Posterior cingulate gyrus (tissue), 11 donors: ENCODE measurements around the gene DRAP1.
"Not testable (repeated sequence)": the region's sequence is repeated elsewhere in the genome, so short reads cannot be mapped to it uniquely, and the experiment has no call there.

ENCODE experiments used
- DNase-seq, 10 donors: peaks; one replicate each; pipeline versions ENCODE4 v3.0.0 to v3.0.0-alpha.2; 2020 to 2021; ENCODE audit warnings: mixed read lengths in 3 of 10
- intact Hi-C: fragments of 100-400 bp; cut with DNase I; formaldehyde crosslinking; loops from one replicate; pipeline ENCODE4 v1.15.1; 2023

DRAP1 gene

DNA sequence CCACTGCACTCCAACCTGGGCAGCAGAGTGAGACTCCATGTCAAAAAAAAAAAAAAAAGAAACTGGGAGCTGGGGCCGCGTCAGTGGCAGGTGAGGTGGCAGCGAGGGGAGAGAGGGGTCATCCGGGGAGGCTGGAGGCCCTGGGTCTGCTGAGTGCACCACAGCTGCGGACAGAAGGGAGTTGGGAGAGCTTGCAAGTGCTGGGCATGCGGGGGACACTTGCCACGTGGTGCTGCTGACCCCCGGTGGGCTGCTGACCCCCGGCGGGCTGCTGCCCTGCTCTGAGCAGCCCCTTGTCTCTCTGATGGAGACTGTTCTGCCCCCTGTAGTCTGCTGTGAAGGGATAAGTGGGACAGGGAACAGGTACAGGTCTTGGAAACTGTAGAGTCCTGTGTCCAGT is 2.6 kb downstream of the DRAP1 start:
- DNase-seq: peak in 1 of 10 donors; percentile 52
- intact Hi-C loops: no loop called here

DNA sequence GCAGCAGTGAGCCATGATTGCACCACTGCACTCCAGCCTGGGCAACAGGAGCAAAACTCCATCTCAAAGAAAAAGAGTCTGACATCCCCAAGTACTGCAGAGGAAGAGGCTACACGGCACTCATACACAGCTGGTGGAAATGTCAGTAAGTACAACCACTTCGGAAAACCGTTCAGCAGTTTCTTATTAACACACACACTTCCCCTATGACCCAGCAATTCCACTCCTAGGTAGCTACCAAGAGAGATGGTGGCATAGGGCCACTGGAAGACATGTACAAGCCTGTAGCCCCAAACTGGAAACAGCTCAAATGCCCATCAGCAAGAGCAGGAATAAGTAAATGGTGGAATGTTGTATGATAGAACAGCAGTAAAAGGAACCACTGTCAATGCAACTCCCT is 3.3 kb downstream of the DRAP1 start:
- intact Hi-C loops: no loop called here
- DNase-seq: no peak

DNA sequence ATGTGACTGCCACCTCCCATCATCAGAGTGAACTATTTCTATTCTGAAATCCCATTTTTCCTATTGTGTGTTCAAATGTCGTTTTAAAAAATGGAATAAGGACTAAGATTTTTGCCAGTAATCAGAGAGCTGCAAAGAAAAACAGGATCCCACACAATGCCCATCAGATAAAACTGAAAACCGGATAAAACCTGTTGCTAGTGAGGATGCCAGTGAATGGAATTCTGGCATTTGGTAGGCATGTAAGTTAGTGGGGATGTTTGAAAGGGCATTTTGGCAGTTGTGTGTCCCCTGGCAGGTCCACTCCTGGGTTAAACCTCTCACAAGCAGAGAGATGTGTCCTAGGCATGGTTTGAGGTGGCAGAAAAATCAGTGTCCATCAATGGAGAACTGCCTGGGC is 6.2 kb downstream of the DRAP1 start:
- DNase-seq: no peak
- intact Hi-C loops: no loop called here

DNA sequence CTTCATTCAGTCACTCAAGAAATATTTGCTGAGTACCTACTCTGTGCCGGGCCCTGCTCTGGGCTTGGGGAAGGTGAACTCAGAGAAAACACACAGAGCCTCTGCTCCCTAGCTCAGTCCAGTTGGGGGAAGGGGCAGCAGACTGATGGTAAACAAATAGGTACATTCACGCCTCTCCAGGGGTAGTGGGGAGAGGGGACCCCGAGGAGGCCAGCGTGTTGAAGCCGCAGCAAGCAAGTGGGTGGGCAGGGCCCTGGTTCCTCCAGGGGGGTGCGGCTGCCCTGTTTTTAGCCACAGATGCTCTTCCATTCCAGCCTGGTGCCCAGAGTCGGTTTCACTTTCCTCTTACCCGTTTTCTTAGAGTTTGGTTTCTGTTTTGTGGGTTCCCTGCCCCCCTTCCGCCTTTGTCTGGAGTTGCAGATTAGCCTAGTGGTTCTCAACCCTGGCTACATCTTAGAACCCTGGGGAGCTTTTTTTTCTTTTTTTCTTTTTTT is 8.7 kb downstream of the DRAP1 start:
- DNase-seq: peak in 1 of 10 donors; percentile 27
- intact Hi-C loops: no loop called here

DNA sequence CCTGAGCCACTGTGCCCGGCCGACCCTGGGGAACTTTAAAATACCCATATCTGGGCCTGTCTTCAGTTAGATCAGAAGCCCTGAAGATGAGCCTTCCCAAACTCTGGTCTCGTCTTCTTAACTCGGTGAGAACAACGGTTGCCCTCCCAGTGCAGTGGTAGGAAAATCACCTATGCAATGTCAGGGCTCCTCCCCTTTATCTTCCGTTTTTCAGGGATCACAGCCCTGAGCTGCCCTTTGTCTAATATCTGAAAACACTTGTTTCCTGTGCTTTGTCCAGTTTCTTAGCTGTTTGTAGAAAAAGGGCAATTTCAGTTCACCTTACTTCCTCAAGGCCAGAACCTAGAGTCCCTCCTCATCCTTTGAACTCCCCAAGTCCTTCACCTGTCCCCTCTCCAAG is 9.4 kb downstream of the DRAP1 start:
- intact Hi-C loops: no loop called here
- DNase-seq: peak in 1 of 10 donors; percentile 4

DNA sequence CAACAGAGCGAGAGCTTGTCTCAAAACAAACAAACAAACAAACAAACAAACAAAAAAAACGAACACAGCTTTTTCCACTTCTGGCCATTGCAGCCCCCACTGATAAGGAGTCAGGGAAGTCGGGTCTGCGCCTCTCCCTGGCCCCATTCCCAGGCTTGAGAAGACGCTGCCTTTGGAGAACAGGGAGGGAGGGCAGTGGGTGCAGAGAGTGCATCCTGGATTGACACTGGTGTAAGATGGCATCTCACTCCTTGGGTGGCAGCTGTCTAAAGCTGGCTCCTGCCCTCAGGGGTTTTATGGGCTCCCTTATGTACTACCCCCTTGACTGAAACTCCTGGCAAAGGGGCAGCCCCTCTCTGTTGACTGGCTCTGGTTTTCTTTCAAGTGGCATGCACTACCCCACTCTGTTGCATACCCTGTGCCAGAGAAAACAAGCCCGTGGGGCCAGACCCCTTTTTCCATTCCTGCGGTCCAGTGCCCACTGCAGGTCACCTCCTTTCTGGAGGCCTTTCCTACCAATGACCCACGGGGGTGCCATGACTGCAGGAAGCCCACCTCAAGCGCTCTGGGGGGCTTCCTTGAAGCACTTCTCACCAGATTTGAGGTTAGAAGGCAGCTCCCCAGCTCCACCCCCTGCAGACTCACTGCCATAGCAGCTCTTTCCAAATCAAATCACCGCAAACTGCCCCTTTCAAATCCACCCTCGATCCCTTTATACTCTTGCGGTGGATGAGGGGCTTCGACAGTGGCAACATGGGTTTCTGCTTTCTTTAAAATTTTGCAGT is 12.7 kb downstream of the DRAP1 start:
- peak in 2 of 10 donors; percentile 37 to 42 for DNase-seq
- intact Hi-C loops: no loop called here

DNA sequence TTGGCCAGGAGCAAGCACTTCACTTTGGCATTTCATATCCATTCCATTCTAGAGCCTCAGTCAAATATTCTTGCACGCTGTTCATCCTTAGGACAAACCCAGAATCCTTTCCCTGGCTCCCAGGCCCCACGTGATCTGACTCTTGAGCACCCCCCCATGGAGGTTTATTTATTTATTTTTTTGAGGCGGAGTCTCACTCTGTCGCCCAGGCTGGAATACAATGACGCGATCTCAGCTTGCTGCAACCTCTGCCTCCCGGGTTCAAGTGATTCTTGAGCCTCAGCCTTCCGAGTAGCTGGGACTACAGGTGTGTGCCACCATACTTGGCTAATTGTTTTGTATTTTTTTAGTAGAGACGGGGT is 13.3 kb downstream of the DRAP1 start:
- DNase-seq: peak in 2 of 10 donors; percentile 18 to 64
- intact Hi-C loops: no loop called here

DNA sequence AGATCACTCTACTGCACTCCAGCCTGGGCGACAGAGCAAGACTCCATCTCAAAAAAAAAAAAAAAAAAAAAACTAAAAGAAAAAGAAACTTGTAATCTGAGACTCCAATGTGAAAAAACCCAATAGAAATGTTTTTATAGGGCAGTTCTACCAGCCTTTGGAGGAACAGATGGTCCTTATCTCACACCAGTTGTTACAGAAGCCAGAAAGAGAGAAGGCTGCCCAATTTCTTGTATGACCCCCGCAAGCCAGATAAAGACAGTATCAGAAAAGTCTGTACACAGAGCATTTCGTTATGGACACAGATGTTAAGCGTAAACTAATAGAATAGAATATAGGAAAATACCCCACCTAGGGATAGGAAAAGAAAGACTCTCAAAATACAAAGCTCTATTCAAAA is 14.8 kb downstream of the DRAP1 start:
- intact Hi-C loops: no loop called here

DNA sequence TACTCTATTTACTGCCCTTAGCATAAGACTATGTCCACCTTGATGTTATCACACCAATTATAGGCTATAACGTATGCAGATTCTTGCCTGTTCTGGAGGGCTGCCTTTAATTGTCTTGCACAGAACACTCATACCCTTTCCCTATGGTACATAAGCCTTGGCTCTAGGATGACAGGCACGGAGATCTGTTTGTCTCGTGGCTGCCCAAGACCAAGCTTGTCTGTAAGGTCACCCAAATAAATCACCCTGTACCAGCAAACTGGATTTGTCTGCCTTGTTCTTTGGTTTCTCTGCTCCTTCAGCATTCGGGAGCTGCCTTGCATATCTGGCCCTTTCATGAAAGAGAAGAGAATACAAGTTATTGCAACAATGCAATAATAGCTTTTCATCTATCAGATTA is 18.5 kb downstream of the DRAP1 start:
- peak in 1 of 10 donors; percentile 1 for DNase-seq
- intact Hi-C loops: no loop called here

More for the DNA sequence above, 14.8 kb downstream of the DRAP1 start:
- DNase-seq: no peak

DNA sequence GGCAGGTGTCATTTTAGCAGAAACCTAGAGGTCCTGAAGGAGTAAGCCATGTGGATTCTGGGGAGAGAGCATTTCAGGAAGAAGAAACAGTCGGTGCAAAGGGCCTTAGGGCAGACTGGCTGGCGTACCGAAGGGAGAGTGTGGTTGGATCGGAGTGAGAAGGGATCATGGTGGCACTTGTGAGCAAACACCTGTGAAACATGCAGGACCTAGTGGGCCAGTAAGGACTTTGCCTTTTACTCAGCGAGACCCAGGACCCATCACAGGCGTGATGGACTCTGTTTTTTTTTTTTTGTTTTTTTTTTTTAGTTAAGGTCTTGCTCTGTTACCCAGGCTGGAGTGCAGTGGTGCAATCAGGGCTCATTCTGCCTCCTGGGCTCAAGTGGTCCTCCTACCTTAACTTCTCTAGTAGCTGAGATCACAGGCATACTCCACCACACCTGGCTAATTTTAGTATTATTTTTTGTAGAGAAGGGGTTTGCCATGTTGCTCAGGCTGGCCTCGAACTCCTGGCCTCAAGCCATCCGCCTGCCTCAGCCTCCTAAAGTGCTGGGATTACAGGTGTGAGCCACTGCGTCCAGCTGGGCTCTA is 22.6 kb downstream of the DRAP1 start:
- DNase-seq: peak in 2 of 10 donors; percentile 57 to 58
- intact Hi-C loops: no loop called here

DNA sequence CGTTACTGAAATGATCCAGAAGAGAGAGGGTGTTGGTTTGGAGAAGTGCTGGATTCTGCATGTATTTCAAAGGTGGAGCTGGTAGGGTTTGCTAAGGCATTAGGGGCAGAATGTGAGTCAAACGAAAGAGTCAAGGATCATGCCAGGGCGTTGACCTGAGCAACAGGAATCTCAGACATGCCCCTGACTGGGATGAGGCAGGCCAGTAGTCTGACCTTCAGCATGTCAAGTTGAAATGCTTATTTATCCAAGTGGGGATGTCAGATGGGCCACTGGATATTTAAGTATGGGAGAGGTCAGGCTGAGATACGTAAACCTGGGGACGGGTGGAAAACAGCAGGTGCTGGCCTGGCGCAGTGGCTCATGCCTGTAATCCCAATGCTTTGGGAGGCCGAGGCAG is 23.3 kb downstream of the DRAP1 start:
- DNase-seq: peak in 3 of 10 donors; percentile 13 to 52 (median 32)
- intact Hi-C loops: no loop called here

DNA sequence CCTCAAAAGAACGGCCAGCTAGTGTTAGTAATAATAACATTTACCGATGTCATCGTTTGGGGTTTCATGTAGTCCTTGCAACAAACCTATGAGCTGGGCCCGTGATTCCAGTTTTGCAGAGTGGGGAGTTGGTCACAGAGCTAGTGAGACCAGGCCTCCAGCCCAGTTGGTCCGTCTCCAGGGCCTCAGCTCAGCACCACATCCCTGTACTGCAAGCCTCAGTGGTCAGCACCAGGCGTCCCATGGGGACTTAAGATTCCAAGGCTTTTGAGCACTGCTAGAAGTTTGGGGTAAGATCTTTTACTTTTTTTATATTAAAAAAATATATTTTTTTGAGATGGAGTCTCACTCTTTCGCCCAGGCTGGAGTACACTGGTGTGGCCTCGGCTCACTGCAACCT is 25.0 kb downstream of the DRAP1 start:
- peak in 3 of 10 donors; percentile 52 to 56 (median 54) for DNase-seq
- intact Hi-C loops: no loop called here

DNA sequence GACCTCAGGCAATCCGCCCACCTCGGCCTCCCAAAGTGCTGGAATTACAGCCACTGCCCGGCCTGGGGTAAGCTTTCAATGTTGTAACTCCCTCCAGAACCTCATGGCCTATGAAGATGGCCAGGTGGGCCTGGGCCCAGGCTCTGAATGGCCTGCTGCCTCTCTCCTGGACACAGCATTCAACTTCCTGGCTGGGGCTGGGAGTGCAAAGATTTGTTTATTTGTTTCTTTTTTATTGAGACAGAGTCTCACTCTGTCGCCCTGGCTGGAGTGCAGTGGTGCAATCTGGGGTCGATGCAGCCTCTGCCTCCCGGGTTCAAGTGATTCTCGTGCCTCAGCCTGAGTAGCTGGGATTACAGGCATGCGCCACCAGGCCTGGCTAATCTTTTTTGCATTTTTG is 25.5 kb downstream of the DRAP1 start:
- DNase-seq: peak in 3 of 10 donors; percentile 27 to 61 (median 36)
- intact Hi-C loops: no loop called here

DNA sequence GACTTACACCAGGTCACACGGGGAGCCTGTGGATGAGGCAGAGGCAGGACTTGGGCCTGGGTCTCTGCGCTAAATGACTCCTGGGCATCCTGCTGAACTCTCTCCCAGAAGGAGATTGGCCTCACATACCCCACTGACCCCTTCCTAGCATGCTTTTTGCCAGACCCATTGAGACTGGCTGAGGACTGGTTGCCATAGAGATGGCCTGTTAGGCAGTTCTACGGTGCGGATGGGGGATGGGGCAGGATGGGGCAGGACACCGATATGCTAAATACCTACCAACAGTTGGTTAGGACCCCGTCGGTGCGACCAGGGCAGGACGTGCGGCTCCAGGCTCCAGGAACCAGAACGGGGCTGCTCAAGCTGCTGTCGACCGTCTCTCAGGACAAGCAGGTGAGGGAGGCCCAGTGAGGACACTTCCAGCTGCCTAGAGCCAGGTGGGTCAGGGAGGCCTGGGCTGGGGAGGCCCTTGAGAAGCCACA is 26.2 kb downstream of the DRAP1 start, which contains the start of gene TSGA10IP:
Gene TSGA10IP, plus strand, starts transcription at position 51 of the 482 bp plus-strand sequence. Its CDS starts 196 bp downstream, at position 247.
- intact Hi-C loops: no loop called here
- DNase-seq: peak in 2 of 10 donors; percentile 24 to 68

DNA sequence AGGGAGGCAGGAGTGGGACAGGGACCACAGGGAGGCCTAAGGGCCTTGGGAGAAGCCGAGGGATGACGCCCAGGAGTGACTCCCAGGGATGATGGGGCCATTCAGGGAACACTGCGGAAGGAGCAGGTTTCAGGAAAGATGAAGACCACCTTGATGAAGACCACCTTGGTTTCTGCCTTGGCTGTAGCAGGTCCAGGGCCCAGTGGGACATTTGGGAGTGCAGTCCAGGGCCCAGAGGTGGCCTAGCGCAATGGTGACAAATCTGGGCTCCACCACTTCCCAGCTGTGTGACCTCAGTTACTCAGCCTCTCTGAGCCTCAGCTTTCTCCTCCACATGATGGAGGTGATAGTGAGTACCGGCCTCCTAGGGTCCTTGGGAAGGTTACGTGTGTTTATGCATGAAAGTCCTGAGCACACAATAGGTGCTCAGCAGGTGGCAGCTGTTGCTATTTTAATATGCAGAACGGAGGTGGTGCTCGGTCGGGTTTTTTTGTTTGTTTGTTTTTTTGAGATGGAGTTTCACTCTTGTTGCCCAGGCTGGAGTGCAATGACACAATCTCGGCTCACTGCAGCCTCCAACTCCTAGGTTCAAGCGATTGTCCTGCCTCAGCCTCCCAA is 26.8 kb downstream of the DRAP1 start:
- DNase-seq: peak in 1 of 10 donors; percentile 13
- intact Hi-C loops: no loop called here

DNA sequence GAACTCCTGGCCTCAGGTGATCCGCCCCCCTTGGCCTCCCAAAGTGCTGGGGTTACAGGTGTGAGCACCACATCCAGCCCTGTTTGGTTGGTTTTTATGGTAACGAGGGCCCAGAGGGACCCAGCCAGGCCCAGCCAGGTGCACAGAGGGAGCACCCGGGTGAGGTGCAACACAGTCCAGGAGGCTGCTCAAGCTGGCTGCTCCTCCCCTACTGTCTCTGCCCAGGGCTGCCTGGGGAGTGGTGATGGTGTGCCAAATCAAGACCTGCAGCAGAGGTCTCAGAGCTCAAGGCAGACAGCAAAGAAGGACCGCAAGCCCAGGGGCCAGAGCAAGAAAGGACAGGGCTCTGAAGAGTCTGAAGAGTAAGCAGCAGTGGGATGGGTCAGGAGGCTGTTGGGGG is 27.4 kb downstream of the DRAP1 start:
- DNase-seq: peak in 1 of 10 donors; percentile 43
- intact Hi-C loops: no loop called here

DNA sequence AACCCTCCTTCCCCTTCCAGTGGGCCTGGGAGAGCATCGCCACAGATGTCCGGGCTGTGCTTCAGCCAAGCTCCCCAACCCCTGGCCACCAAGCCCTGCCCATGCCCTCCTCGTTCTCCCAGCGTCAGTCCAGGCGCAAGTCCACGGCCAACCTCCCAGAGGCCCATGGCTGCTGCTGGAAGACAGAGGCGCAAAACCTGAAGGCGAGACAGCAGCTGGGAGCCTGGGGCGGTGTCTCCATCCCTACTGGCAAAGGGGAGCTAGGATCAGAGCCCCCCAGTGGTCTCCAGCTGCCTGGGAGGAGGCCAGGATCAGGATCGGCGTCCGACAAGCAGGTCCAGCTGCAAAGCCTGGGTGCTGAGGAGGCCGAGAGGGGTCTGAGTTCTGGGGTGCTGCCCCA is 27.9 kb downstream of the DRAP1 start:
- DNase-seq: peak in 2 of 10 donors; percentile 73 to 77
- intact Hi-C loops: no loop called here

DNA sequence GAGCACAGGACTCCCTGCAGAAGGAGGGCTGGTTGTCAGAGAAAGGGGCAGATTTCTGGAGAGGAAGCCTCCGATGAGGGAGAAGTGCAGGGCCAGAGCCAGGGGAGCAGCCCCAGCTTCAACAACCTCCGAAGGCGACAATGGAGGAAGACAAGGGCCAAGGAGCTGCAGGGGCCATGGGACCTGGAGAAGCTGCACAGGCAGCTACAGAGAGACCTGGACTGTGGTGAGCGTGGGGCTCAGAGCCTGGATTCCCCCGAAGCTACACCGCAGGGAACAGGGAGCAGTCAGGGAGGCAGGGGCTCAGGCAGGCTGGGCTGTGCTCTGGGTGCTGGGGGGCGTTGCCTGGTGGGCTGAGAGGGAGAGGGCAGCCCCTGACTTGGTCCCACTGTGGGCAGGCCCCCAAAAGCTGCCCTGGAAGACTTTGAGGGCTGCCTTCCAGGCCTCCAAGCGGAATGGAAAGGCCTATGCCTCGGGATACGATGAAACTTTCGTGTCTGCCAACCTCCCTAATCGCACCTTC is 28.4 kb downstream of the DRAP1 start:
- intact Hi-C loops: no loop called here
- DNase-seq: peak in 3 of 10 donors; percentile 13 to 70 (median 54)

DNA sequence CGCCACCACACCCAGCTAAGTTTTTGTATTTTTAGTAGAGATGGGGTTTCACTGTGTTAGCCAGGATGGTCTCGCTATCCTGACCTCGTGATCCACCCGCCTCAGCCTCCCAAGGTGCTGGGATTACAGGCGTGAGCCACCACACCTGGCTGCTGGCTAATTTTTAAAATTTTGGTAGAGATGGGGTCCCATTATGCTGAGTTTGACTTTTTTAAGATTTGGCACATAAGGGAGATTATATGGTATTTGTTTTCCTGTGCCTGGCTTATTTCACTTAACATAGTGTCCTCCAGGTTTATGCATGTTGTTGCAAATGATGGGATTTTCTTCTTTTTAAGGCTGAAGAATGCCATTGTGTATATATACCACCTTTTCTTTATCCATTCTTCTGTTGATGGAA is 31.5 kb downstream of the DRAP1 start:
- DNase-seq, intact Hi-C loops: not testable (repeated sequence)

DNA sequence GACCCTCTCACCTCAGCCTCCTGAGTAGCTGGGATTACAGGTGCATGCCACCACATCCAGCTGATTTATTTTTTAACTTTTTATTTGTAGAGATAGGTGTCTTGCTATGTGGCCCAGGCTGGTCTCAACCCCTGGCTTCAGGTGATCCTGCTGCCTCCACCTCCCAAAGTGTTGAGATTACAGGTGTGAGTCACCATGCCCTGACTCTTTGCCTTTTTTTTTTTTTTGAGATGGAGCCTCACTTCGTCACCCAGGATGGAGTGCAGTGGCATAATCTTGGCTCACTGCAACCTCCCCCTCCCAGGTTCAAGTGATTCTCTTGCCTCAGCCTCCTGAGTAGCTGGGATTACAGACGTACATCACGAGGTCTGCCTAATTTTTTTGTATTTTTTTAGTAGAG is 32.4 kb downstream of the DRAP1 start:
- DNase-seq, intact Hi-C loops: not testable (repeated sequence)

DNA sequence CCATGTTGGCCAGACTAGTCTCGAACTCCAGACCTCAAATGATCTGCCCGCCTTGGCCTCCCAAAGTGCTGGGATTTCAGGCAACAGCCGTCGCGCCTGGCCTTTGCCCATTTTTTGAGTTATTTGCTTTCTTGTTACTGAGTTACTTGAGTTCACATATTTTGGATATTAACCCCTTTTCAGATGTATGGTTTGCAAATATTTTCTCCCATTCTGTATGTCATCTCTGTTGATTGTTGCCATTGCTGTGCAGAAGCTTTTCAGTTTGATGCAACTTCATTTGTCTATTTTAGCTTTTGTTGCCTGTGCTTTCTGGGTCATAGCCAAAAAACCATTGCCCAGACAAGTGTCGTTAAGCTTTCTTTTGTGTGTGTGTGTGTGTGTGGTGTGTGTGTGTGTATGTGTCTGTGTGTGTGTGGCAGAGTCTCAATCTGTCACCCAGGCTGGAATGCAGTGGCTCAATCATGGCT is 32.9 kb downstream of the DRAP1 start:
- intact Hi-C loops: no loop called here
- peak in 2 of 10 donors; percentile 39 to 55 for DNase-seq
